HG02642 (cell line): ENCODE data around the gene LNX1.

Experiments used
- ATAC-seq: cut with Tn5 transposase; IDR thresholded peaks from one replicate; pipeline ENCODE4 v1.9.1; 2021; ENCODE audit warnings: mild to moderate bottlenecking; ENCODE audit not compliant: unreplicated experiment, poor library complexity

Gene LNX1

DNA sequence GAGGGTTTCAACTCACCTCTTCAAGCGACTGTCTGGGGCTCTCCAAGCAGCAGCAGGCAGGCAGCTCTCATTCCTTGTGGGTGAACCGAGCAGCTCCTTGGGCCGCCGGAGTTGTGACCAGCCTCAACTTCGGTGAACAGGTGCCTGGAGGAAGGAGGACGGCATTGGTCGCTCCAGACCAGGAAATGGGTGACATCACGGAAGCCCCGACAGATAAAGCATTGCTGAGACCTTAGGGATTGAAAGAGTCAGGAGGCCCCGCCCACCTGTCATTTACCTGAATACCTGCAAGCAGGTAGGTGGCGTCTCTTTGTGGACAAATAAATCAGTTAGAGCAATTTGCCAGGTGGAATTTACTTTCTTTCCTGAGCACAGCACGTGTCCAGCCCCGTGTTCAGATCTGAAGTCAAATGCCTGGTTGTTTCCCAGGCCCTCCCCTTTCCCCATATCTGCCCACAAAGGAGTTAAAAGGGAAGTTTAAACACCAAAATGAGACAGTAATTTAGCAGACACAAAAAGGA lies at the start of gene LNX1:
Gene LNX1 (minus strand): TSS at position 115 of the 521 bp plus-strand sequence. CDS start 17,484 bp downstream, outside the sequence.
- ATAC-seq: no peak

DNA sequence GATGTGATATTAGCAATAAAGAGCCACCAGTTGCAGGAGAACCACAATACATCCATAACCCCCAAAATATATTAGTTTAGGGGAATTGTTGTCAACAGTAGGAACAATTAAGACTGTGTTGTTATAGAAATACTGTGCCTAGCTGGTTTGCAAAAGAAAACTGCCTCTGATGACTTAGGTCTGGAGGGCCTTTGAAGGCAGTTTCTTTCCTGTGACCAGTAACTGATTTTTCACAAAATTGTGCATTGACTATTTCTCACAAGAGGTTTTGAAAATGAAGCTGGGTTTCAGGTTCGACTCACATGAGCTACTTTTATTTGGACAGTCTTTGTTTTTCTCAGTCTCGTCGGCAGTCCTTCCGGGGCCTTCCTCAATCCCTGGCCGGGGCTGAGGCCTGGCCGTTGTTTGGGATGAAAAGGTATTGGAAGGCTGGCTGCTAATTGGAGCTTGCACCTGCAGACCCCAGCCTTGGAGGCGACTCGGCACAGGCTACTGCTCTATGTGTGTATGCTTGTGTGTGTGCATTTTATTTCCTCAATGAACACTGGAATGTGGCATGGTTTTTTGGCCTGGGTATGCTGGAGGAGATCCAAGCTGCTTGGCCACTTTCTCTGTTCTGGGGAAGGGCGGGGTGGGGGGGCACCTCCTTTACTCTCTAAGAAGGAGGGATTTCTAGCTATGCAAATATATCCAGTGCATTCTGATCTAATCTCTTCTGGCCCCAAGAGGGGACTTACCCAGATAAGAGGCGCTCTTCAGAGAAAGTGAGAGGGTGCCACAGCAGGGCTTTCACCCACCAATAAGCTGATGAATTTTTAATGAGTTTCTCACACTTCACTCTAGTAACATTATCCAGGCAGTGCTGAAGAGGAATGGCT lies 49.5 kb upstream of the LNX1 start:
- peak; percentile 76 for ATAC-seq

DNA sequence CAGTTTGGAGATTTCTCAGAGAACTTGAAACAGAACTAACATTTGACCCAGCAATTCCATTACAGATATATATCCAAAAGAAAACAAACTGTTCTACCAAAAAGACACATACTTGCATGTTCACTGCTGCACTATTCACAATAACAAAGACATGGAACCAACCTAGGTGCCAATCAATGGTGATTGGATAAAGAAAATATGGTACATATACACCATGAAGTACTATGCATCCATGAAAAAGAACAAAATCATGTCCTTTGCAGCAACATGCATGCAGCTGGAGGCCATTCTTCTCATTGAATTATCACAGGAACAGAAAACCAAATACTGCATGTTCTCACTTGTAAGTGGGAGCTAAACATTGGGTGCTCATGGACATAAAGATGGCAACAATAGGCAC lies 47.6 kb upstream of the LNX1 start:
- ATAC-seq: no peak

DNA sequence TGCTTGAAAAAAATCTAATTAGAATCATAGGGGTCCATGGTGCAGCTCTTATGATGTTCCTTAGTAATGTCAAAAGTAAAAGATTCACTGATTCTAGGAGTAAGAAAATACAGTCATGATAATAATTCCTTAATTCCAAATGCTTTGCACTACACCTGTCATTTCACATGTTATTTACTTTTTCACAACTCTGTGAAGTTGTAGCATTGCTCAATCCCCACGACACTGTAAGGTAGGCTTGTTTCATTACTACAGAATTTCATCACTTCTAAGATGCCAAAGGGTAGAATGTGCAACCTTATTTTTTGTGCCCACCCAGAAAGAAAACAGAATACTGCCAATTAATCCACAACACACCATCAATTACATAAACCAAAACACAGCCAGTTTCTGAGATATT lies 46.1 kb upstream of the LNX1 start:
- no peak for ATAC-seq

DNA sequence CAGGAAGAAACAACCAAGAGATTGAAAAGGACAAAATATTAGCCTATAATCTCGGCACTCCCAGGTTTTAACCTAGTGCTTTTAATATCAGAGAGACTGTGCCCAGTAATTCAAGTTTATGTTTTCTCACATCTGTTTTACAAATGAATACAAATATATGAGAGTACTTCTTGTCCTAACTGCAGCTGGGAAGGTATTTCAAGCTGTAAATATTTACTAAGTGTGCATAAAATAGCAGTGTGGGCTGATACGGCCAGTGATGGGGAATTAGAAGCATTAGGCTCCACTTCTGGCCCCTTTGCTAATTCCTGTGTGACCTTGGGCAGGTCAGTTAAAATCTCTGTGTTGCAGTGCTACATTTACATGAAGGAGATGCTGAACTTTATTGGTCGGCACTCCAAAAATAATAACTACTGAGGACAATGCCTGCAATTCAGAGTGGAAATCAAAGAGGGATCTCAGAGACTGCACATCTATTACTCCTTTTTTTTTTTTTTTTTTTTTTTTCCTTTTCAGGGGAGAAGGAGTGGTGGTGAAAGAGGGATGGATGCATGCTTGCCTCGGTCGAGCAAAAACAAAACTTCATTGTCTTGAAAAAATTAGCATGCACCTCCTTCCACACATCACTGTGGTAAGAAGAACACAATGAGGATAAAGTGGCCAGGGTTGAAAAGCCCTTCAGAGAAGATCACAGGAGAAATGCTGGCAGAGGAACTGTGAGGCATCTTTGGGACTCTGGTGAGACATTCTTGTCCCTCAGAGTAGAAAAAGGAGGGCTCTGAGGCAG lies 44.6 kb upstream of the LNX1 start:
- ATAC-seq: no peak

DNA sequence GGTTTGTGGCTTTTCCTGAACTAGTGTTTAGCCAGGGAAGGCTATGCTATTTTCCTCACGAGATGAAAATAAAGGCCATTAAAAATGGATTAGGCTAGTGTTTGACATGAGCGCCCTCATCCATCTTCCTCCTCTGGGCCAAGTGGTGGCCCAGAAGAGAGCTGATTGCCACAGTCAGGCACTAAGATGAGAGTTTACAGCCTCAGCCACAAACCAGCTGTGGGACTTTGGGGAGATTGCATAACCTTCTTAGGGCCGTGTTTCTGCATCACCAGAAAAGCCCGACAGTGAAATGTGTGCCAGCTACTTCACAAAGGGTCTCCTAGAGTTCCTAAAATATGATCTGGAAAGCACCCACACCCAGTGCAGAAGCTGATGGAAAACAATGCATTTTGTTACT lies 42.3 kb upstream of the LNX1 start:
- no peak for ATAC-seq

DNA sequence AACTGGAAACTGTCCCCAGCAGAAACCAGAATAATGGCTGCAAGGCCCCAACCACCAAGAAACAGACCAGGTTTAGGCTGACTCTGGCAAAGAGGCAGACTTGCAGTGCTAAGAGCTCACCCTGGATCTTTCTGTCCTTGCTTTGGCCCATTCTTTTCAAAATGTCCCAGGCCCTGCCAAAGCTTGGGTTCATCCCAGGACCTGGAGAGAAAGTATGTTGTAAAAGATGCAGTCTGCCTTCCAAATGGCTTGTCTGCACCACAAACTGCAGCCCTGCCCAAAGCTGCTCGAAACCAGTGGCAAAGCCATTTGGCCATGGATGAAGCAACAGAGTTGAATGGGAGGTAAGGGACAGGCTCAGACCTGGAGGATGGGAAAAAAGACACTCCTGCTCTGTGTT lies 38.0 kb upstream of the LNX1 start:
- ATAC-seq: no peak

DNA sequence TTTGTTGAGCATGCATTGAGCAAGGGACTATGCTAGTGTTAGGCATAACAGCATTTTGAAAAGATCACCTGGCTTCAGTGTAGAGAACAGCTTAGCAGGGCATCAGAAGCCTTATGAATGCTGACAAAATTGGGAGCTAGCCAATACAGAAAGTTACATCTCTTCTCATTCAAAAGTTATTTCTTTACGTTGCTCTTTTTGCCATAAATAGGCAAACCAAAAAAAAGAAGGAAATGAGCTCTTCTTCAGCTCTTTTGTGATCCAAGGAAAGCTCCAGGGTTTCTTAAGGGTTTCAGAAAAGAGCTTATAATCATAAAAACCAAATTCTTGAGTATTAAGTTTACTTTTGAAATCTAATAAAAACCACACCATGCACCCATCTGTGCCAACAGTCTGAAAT lies 35.2 kb upstream of the LNX1 start:
- no peak for ATAC-seq

DNA sequence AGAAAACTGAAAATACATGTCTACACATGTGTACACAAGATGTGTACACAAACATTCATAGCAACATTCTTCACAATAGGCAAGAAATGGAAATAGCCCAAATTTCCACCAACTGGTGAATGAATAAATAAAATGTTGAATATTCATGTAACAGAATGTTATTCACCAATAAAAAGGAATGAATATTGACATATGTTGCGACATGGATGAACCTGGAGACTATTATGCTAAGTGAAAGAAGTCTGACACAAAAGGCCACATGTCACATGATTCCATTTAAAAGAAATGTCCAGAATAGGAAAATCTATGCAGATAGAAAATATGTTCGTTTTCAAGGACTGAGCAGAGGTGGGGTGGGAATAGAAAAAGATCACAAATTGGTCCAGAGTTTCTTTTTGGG lies 34.6 kb upstream of the LNX1 start:
- ATAC-seq: no peak

DNA sequence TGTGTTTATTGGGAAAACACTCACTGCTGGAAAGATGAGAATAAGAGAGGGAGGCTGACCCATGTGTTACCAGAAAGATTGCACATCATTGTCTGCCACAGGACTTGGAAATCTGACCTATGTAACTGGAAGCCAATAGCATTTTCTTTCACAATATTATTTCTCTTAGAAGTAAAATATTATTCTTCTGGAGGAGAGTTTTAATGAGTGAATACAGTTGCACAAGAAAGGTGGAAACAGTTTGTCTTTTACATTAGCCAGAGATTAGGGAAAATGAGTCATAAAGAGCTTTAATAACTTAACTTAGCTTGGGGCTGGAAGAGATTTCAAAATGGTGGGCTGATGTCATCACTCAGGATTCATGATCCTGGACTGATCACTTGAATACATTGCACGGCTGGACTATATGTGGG lies 31.5 kb upstream of the LNX1 start:
- no peak for ATAC-seq

DNA sequence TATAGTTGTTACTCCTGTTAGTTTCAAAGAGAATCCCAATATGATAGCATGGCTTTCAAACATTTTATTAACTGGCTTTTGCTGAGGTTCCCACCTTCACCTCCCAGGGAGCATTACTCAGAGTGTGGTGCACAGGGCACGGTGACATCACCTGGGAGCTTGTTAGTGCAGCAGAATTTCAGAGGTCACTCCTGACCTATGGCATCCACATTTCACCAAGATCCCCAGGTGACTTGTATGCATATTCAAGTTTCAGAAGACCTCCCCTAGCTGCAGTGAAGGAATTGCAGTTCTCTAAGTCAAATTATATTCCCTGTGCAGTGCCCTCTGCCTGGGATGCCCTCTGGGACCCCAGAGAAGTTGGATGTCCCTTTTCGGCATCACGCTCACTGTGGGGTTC lies 29.7 kb upstream of the LNX1 start:
- no peak for ATAC-seq

DNA sequence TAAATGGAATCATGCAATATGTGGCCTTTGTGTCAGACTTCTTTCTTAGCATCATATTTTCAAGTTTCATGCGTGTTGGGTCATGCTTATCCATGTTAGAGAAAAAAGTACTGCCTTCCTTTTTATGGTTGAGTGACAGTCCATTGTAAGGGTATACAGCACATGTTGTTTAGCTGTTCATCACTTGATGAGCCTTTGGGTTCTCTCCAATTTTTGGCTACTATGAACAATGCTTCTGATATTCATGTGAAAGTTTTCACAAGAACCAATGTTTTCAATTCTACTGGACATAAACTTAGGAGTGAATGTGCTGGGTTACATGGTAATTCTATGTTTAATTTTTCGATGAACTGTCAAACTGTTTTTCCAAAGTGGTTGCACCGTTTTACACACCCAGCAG lies 28.1 kb upstream of the LNX1 start:
- ATAC-seq: no peak

DNA sequence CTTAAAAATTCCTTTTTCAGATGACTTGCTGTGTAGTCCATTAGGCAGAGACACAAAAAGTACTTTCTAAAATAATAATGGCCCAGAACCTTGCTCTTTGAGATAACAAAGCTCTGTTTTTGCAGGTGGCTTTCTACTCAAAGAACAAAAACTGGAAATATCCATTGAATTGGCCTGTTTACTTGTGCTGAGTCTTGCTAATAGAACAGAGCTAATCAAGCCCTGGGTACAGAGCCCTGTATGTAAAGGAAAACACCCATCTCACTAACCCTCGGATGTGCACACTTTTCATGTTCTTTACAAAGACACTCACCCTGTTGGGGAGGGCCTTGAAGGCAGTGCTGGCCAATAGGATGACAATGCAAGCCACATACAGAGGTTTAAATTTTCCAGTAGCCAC lies 27.0 kb upstream of the LNX1 start:
- no peak for ATAC-seq

DNA sequence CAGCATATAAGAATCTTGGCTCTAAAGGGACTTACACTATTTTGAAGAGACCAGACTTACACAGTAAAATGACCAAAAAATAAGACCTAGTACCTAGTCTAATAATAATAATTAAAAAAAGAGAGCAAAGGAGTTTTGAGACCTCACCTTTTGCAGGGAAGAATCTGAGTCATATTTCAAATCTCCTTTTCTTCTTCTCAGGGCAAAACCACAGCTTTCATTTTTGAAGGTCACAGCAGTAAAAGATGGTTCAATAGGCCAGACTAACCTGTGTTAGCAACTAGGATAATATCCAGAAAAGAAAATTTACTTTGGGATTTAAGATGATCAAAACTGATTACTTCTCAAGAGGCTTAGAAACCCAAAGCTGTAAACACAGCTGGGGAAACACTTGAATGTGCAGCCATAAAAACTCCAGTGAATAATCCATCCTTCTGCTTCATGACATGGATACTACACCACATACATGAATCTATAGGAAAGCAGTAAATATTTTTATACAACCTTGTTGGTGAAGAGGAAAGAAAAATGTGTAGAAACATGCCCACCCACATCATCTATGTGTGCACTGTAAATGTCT lies 25.9 kb upstream of the LNX1 start:
- ATAC-seq: no peak

DNA sequence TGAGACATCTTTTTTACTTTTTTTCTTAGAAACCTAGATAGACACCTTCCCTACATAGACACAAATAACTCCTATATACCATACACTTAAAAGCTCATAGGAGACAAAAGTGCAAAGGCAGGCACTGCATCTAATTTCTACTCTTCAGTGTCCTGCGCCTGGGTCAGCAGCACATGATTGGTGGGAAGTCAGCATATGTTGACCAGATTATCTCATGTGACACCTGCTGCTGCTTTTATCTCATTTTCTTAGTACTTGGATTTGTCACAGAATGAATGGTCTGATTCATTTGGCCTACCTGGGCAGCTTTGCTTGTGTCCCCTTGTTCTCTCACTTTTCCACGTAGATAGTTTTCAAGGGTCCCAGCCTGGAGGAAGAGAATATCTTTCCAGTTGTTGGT lies 24.9 kb upstream of the LNX1 start:
- no peak for ATAC-seq

DNA sequence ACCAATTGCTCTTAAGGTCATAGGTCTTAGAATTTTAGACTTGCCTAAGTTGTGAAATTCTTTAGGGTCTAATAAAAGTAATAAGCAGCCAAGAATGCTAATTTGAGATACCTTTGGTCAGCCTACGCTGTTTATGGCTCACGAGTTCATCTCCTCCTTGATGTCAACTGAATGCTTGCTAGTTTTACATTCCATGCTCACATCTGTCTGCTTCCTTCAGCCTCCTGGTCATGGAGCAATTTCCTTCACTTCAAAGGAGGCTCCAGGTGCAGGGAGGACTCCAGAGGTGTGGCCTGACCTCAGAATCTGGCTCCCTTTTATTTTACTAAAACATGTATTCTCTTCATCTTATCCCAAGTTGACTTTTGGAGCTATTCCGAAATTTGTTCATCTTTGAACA lies 23.3 kb upstream of the LNX1 start:
- no peak for ATAC-seq

DNA sequence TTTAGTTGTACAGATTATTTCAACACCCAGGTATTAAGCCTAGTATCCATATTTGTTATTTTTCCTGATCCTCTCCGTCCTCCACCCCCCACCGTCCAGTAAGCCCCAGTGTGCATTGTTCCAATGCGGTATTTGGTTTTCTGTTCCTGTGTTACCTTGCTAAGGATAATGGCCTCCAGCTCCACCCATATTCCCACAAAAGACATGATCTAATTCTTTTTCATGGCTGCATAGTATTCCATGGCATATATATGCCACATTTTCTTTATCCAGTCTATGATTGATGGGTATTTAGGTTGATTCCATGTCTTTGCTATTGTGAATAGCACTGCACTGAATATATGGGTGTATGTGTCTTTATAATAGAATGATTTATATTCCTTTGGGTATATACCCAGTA lies 22.1 kb upstream of the LNX1 start:
- no peak for ATAC-seq

DNA sequence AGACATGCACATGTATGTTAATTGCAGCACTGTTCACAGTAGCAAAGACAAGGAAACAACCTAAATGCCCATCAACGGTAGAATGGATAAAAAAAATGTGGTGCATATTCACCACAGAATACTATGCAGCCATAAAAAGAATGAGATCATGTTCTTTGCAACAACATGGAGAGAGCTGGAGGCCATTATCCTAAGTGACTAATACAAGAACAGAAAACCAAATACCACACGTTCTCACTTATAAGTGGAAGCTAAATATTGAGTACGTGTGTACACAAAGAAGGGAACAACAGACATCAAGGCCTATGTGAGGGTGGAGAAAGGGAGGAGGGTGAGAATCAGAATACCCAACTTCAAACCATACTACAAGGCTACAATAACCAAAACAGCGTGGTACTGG lies 17.4 kb upstream of the LNX1 start:
- no peak for ATAC-seq

DNA sequence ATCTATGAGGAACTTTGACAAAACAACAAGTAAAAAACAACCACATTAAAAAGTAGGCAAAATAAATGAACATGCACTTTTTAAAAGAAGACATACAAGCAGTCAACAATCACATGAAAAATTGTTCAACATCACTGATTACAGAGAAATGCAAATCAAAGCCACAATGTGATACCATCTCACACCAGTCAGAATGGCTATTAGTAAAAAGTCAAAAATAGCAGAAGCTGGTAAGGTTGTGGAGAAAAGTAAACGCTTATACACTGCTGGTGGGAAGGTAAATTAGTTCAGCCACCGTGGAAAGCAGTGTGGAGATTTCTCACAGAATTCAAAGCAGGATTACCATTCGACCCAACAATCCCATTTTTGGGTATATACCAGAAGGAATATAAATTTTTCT lies 17.0 kb upstream of the LNX1 start:
- no peak for ATAC-seq

DNA sequence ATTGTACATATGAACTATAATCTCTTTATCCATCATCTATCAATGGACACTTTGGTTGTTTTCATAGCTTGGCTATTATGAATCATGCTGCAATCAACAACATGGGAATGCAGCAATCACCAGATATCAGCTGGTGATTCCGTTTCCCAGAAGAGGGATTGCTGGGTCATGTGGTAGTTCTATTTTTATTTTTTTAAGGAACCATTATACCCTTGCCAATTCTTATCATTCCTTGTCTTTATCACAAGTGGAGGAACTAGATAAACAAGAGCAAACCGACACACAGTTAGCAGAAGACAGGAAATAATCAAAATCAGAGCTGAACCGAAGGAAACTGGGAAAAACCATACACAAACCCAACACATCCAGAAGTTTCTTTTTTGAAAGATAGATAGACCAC lies 14.5 kb upstream of the LNX1 start:
- ATAC-seq: no peak

DNA sequence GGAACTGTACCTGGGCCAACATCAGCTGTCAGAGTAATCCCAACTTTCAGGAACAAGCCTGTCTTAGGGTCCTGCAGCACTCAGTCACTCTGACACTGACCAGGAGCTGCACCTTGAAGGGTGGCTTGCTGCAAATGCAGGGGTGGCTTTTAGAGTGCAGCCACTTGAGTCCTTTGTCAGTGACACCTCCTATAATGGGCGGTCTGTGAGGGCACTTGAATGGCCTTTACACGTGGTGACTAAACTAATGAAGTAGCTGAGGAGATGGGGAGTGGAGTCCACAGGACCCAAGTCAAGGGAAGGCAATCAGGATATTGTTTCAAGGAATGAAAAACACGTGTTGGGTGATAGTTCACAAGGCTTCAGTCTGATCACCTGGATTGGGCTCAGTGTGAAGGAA lies 11.1 kb upstream of the LNX1 start:
- ATAC-seq: no peak
